Measurements from ENCODE around the gene CYBC1. TPM values are rescaled to one million over a fixed set of nuclear protein-coding genes. Genes with fewer than 3 reads are reported as not detected.

CYBC1 gene
- total and polyA plus RNA-seq, 2 of the 8 experiments (the other 6 are each of a cell fraction or from before 2014, with no cell fraction given): 74.6 to 81.4 TPM

- no peak overlapping the region for H3K4me2 ChIP-seq (ENCODE audit: insufficient read depth in 1 of 2, low read depth in 2 of 2, low read length in 2 of 2)
- H4K20me1 ChIP-seq (replicated peaks in 1 of 2; ENCODE audit: control insufficient read depth in 1 of 2, insufficient read depth in 2 of 2, low read length in 2 of 2): no peaks in the 10 kb centered on the region
- ChIA-PET POLR2A (ENCODE audit: partially characterized antibody) (interaction anchor here (0.6 to 1.7 kb wide), 5 partner anchors 12 to 111 kb away, joined by 3 read pairs; no protein-coding TSS in a partner anchor), CTCF (ENCODE audit: partially characterized antibody) (interaction anchor here (0.6 to 2.0 kb wide), 5 partner anchors 23 to 295 kb away, joined by 3 to 6 read pairs (median 3); partner anchors contain the start of gene HEXD)
- 89% methylated on average over 12 of the region's 12 CpGs; no CpG with 5 or more reads in 1 of the 2 experiments for WGBS, 2 experiments (ENCODE audit: extremely low coverage in 1 of 2, insufficient coverage in 1 of 2, insufficient read length in 1 of 2, insufficient replicate concordance in 2 of 2, low coverage in 1 of 2, low lambda C conversion rate in 2 of 2, missing lambda C conversion rate in 1 of 2)
- TF ChIP-seq TAF7 (optimal IDR thresholded peaks at IDR 0.05; ENCODE audit: borderline replicate concordance, low read depth, low read length): no peak
- no peak for TF ChIP-seq PHF8 (conservative IDR thresholded peaks at IDR 0.05; ENCODE audit: low read depth, low read length)
- no peak for TF ChIP-seq TEAD4 (IDR thresholded peaks at IDR 0.05; ENCODE audit: low read depth, low read length)
- TF ChIP-seq JUN (IDR thresholded peaks at IDR 0.05; ENCODE audit: low read depth, low read length): no peak
- TF ChIP-seq SIX5 (IDR thresholded peaks at IDR 0.05; ENCODE audit: low read depth, low read length): no peak
- TF ChIP-seq TAF1 (IDR thresholded peaks at IDR 0.05; ENCODE audit: low read depth, low read length): no peak
- TF ChIP-seq SUZ12 (IDR thresholded peaks at IDR 0.05; ENCODE audit: low read length): no peak
- TF ChIP-seq EGR1 (IDR thresholded peaks at IDR 0.05; ENCODE audit: borderline replicate concordance, low read depth, low read length): no peak
- no peak for TF ChIP-seq POU5F1 (IDR thresholded peaks at IDR 0.05; ENCODE audit: low read depth, low read length)
- H2BK5ac ChIP-seq (ENCODE audit: low read depth, low read length): no peak overlapping the region
- no peak overlapping the region for H3K18ac ChIP-seq (ENCODE audit: extremely low read depth, low read length)
- no peak overlapping the region for H3K27ac ChIP-seq (ENCODE audit: low read depth, low read length)
- H2AFZ ChIP-seq (ENCODE audit: low read length): no peak overlapping the region
- no peaks in the 10 kb centered on the region for H3K23me2 ChIP-seq (ENCODE audit: low read depth, low read length)
- DNase-seq (ENCODE audit: low read depth in 1 of 2, low spot score in 2 of 2): no peak
- no peak overlapping the region for H4K8ac ChIP-seq (ENCODE audit: extremely low read depth, insufficient read depth, low read length)
- H4K5ac ChIP-seq (ENCODE audit: insufficient read length, low read depth, low read length): no peak overlapping the region
- H3K14ac ChIP-seq (ENCODE audit: insufficient read length): no peak overlapping the region
- H3K4ac ChIP-seq (replicated peaks; ENCODE audit: insufficient read length, low read depth, low read length): no peak overlapping the region
- no peak overlapping the region for H3K56ac ChIP-seq (replicated peaks; ENCODE audit: insufficient read length, low read depth, low read length)
- no peaks in the 10 kb centered on the region for H3K79me1 ChIP-seq (ENCODE audit: low read depth, low read length)
- H2BK120ac ChIP-seq (replicated peaks; ENCODE audit: low read depth, low read length): no peak overlapping the region
- H3K9me3 ChIP-seq (ENCODE audit: insufficient read depth in 2 of 2, low read depth in 1 of 2, low read length in 1 of 2): no peaks in the 10 kb centered on the region
- H3K27me3 ChIP-seq (replicated peaks in 1 of 4; ENCODE audit: control insufficient read depth in 3 of 4, extremely low read depth in 1 of 4, insufficient read depth in 3 of 4, low read length in 3 of 4): no peaks in the 10 kb centered on the region
- 0 out of 7 replicates have a peak overlapping the region, but pooled peaks of 1 of the 4 experiments have one; percentile 1 for H3K9ac ChIP-seq (replicated peaks in 1 of 4; ENCODE audit: extremely low read depth in 1 of 4, low read depth in 3 of 4, low read length in 3 of 4)
- no peaks in the 10 kb centered on the region for H3K4me1 ChIP-seq (replicated peaks in 1 of 4; ENCODE audit: control insufficient read depth in 3 of 4, insufficient read depth in 4 of 4, low read length in 3 of 4)
- no peak overlapping the region for H2BK15ac ChIP-seq (ENCODE audit: low read length)
- H4K91ac ChIP-seq (replicated peaks; ENCODE audit: insufficient read length, low read length): no peak overlapping the region
- H3K23ac ChIP-seq (ENCODE audit: insufficient read length): no peak overlapping the region
- H3K36me3 ChIP-seq (ENCODE audit: control insufficient read depth in 2 of 4, insufficient read depth in 4 of 4, low read length in 3 of 4): 0 out of 8 replicates have a peak, but pooled peaks cover 0 to 2% (median 0%) of the 10 kb centered on the region in 4 experiments
- no peak for FAIRE-seq
- no peaks in the 10 kb centered on the region for H3K79me2 ChIP-seq (ENCODE audit: control insufficient read depth in 1 of 2, insufficient read depth in 2 of 2, low read length in 2 of 2)
- H3K4me3 ChIP-seq (ENCODE audit: extremely low read depth in 1 of 4, insufficient read depth in 2 of 4, low read depth in 3 of 4, low read length in 4 of 4): no peak overlapping the region
- H2BK12ac ChIP-seq (ENCODE audit: low read depth, low read length): no peak overlapping the region
- no peak overlapping the region for H2BK20ac ChIP-seq (ENCODE audit: low read length)
- H2AK5ac ChIP-seq (ENCODE audit: low read depth, low read length): no peak overlapping the region
Observed at GRCh38 chr17:82394278-82394677, 56.3 kb downstream of the CYBC1 start.

All from H1 (cell line).